ENCODE data around the gene C11orf42. TPM values are rescaled to one million over a fixed set of nuclear protein-coding genes. Genes with fewer than 3 reads are reported as not detected.
"Not testable (repeated sequence)": the region's sequence is repeated elsewhere in the genome, so short reads cannot be mapped to it uniquely, and the experiment has no call there.

The C11orf42 gene
- total RNA-seq, 2 donors from 2014 or later = not detected

GRCh38 chr11:6238902-6239301 is 33.5 kb downstream of the C11orf42 start, which contains the start of gene CNGA4:
CNGA4 (plus strand) TSS chr11:6239089; CDS start chr11:6239207, 118 bp downstream.
- ATAC-seq (no peak), DNase-seq (ENCODE audit: low spot score in 2 of 2) (no peak)
- H3K36me3 Mint-ChIP-seq = peaks cover 5 to 6% of the 10 kb centered on the region in 2 donors

GRCh38 chr11:6240139-6240538 is 34.8 kb downstream of the C11orf42 start:
- ATAC-seq (no peak), DNase-seq (ENCODE audit: low spot score in 2 of 2) (no peak)
- Mint-ChIP-seq H3K27ac (no peak overlapping the region), H3K9me3 (no peaks in the 10 kb centered on the region), H3K36me3 (no peaks in the 10 kb centered on the region)

More at GRCh38 chr11:6238902-6239301, 33.5 kb downstream of the C11orf42 start, which contains the start of gene CNGA4:
- Mint-ChIP-seq H3K9me3 (no peaks in the 10 kb centered on the region), H3K27ac (no peak within 1 kb of the TSS)

- H3K27ac Mint-ChIP-seq = no peak overlapping the region
- no peaks in the 10 kb centered on the region for H3K9me3 Mint-ChIP-seq
- DNase-seq (ENCODE audit: low spot score in 2 of 2) (no peak), ATAC-seq (no peak)
- no peaks in the 10 kb centered on the region for H3K36me3 Mint-ChIP-seq
Observed at GRCh38 chr11:6240781-6241180, 35.4 kb downstream of the C11orf42 start.

- Mint-ChIP-seq H3K27ac (no peak overlapping the region), H3K36me3 (no peaks in the 10 kb centered on the region), H3K9me3 (no peaks in the 10 kb centered on the region)
- DNase-seq (ENCODE audit: low spot score in 2 of 2) = no peak
- no peak for ATAC-seq
Observed at GRCh38 chr11:6241316-6241715, 36.0 kb downstream of the C11orf42 start.

GRCh38 chr11:6245536-6245935 is 40.2 kb downstream of the C11orf42 start:
- ATAC-seq (no peak), DNase-seq (ENCODE audit: low spot score in 2 of 2) (no peak)
- Mint-ChIP-seq H3K36me3 (no peaks in the 10 kb centered on the region), H3K9me3 (no peaks in the 10 kb centered on the region), H3K27ac (no peak overlapping the region)

DNA sequence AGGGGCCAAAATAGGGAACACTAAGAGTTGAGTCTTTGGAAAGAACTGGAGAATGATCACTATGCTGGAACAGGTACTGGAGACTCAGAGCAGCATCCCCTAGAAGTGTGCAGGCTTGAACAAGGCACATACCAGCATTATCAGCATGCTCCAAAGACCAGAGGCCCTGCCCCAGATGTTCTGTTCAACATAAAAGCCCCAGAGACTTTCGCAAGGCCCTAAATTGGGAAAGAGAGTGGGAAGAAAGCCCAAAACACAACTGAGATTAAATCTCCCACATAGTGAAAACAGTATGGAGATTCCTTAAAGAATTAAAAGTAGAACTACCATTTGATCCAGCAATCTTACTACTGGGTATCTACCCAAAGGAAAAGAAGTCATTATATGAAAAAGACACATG is 42.9 kb downstream of the C11orf42 start:
- no peaks in the 10 kb centered on the region for H3K9me3 Mint-ChIP-seq
- no peaks in the 10 kb centered on the region for H3K36me3 Mint-ChIP-seq
- no peak overlapping the region for H3K27ac Mint-ChIP-seq
- ATAC-seq (no peak), DNase-seq (ENCODE audit: low spot score in 2 of 2) (no peak)

GRCh38 chr11:6248897-6249296 is 43.5 kb downstream of the C11orf42 start:
- not testable (repeated sequence) for H3K36me3 Mint-ChIP-seq; ATAC-seq; H3K9me3 Mint-ChIP-seq; DNase-seq (ENCODE audit: low spot score in 2 of 2); H3K27ac Mint-ChIP-seq

GRCh38 chr11:6249770-6250555 is 44.6 kb downstream of the C11orf42 start:
- Mint-ChIP-seq H3K36me3 (no peaks in the 10 kb centered on the region), H3K9me3 (no peaks in the 10 kb centered on the region), H3K27ac (no peak overlapping the region)
- no peak for DNase-seq (ENCODE audit: low spot score in 2 of 2)
- no peak for ATAC-seq

- ATAC-seq (peak; percentile 72), DNase-seq (ENCODE audit: low spot score in 2 of 2) (peak in 1 of 2 donors; percentile 65)
- Mint-ChIP-seq H3K9me3 (no peaks in the 10 kb centered on the region), H3K36me3 (no peaks in the 10 kb centered on the region), H3K27ac (no peak overlapping the region)
Observed at GRCh38 chr11:6251120-6251733, 45.9 kb downstream of the C11orf42 start.

- DNase-seq (ENCODE audit: low spot score in 2 of 2) (no peak), ATAC-seq (no peak)
- Mint-ChIP-seq H3K27ac (no peak overlapping the region), H3K9me3 (no peaks in the 10 kb centered on the region), H3K36me3 (no peaks in the 10 kb centered on the region)
Observed at GRCh38 chr11:6251990-6252473, 46.7 kb downstream of the C11orf42 start.

- ATAC-seq = peak in 1 of 2 donors; percentile 77
Observed at GRCh38 chr11:6253197-6253596, 47.8 kb downstream of the C11orf42 start.

DNA sequence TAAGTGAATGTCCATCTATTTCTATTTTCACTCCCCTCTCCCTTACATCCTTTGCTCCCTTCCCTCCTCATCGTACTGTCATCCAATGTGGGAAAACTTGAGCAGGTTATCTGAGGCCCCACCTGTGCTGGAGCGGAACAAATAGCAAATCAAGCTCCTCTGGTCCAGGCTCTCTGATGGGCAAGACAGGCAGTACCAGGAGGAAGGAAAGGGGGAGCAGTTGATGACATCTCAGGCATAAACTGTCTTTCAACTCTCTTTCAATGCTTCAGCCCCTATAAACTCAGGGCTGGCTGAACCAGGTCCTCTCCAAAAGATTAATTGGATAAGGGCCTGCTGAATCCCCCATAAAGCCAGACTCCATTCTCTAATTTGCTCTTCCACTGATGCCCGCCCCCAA is 52.8 kb downstream of the C11orf42 start:
- ATAC-seq = no peak
- Mint-ChIP-seq H3K9me3 (no peaks in the 10 kb centered on the region), H3K27ac (no peak overlapping the region), H3K36me3 (no peaks in the 10 kb centered on the region)
- DNase-seq (ENCODE audit: low spot score in 2 of 2) = no peak

More at GRCh38 chr11:6253197-6253596, 47.8 kb downstream of the C11orf42 start:
- no peak for DNase-seq (ENCODE audit: low spot score in 2 of 2)
- no peaks in the 10 kb centered on the region for H3K36me3 Mint-ChIP-seq
- no peaks in the 10 kb centered on the region for H3K9me3 Mint-ChIP-seq
- H3K27ac Mint-ChIP-seq = no peak overlapping the region

- ATAC-seq = peak in 1 of 2 donors; percentile 13
Observed at GRCh38 chr11:6258571-6259081, 53.3 kb downstream of the C11orf42 start.

GRCh38 chr11:6260207-6260726 is 54.9 kb downstream of the C11orf42 start:
- DNase-seq (ENCODE audit: low spot score in 2 of 2) (no peak), ATAC-seq (no peak)
- no peaks in the 10 kb centered on the region for H3K9me3 Mint-ChIP-seq
- no peaks in the 10 kb centered on the region for H3K36me3 Mint-ChIP-seq
- H3K27ac Mint-ChIP-seq = no peak overlapping the region

More at GRCh38 chr11:6258571-6259081, 53.3 kb downstream of the C11orf42 start:
- Mint-ChIP-seq H3K27ac (no peak overlapping the region), H3K36me3 (no peaks in the 10 kb centered on the region), H3K9me3 (no peaks in the 10 kb centered on the region)
- no peak for DNase-seq (ENCODE audit: low spot score in 2 of 2)
